Uterus (tissue), 4 donors: ENCODE data around the gene SLC4A7. TPM values are rescaled to one million over a fixed set of nuclear protein-coding genes. Genes with fewer than 3 reads are reported as not detected.
"Not testable (repeated sequence)": the region's sequence is repeated elsewhere in the genome, so short reads cannot be mapped to it uniquely, and the experiment has no call there.

Source experiments
- DNase-seq, 2 donors: peaks; one replicate each; pipeline ENCODE4 v3.0.0-alpha.2; 2019 to 2020
- H3K27ac ChIP-seq, 2 donors: fragments of 200-600 bp; sonication (generic); 1 replicate in 1 of 2; 2 replicates in 1 of 2; pipeline ENCODE4 v1.5.1; 2016 to 2018
- H3K27me3 ChIP-seq, 2 donors: fragments of 200-600 bp; sonication (generic); one replicate each; pipeline ENCODE4 v1.5.1; 2018 to 2019; ENCODE audit warnings: control low read depth in 1 of 2
- H3K36me3 ChIP-seq, 2 donors: fragments of 200-600 bp; sonication (generic); one replicate each; pipeline ENCODE4 v1.5.1; 2019; ENCODE audit warnings: control low read depth in 1 of 2
- H3K4me1 ChIP-seq, 2 donors: fragments of 200-600 bp; sonication (generic); one replicate each; pipeline ENCODE4 v1.5.1; 2018 to 2019; ENCODE audit warnings: control low read depth in 1 of 2
- H3K4me3 ChIP-seq, 2 donors: fragments of 200-600 bp; sonication (generic); 1 replicate in 1 of 2; 2 replicates in 1 of 2; pipeline ENCODE4 v1.5.1; 2018 to 2019; ENCODE audit warnings: mild to moderate bottlenecking in 1 of 2
- H3K9me3 ChIP-seq, 2 donors: fragments of 200-600 bp; sonication (generic); one replicate each; pipeline ENCODE4 v1.5.1; 2019; ENCODE audit warnings: control low read depth in 1 of 2
- POLR2A ChIP-seq, 2 donors: fragments of 450-650 bp; IDR thresholded peaks; one replicate each; pipeline ENCODE4 v1.6.1; 2016; ENCODE audit warnings: antibody characterized with exemption in 2 of 2, mild to moderate bottlenecking in 1 of 2, moderate library complexity in 1 of 2
- intact Hi-C: fragments of 100-400 bp; cut with DNase I; formaldehyde crosslinking; loops from one replicate; pipeline ENCODE4 v1.15.1; 2023; ENCODE audit warnings: low total_unique reads
- total RNA-seq, 4 donors: library from RNA; depleted of rRNA in 3 of 4; stranded (reverse); fragments of >200 nt in 3 of 4; gene quantifications; one replicate each; pipeline versions ENCODE4 v1.1.0 to v1.2.4, GENCODE V29; 2014 to 2023
- TF ChIP-seq, protein P1 (sequence below), 4 experiments: fragments of 200-600 bp in 2 of 4; fragments of 450-650 bp in 2 of 4; sonication (generic) in 2 of 4; IDR thresholded peaks; one replicate each; pipeline ENCODE4 v1.5.1; 2016 to 2019; ENCODE audit warnings: antibody characterized with exemption in 4 of 4, mild to moderate bottlenecking in 2 of 4, moderate library complexity in 1 of 4
- donor health status: DM: yes; HTN: yes; CAD: no.

Gene SLC4A7
- total RNA-seq: 10 to 100 TPM; 20.0 to 83.5 (median 37.2) TPM

- peak; percentile 97 for DNase-seq
- intact Hi-C loops: no loop called here
- Histone ChIP-seq H3K4me3 (peak within 1 kb of the TSS; percentile 57 to 90), H3K27me3 (no peaks in the 10 kb centered on the region), H3K27ac (peak within 1 kb of the TSS; percentile 92 to 99), H3K36me3 (no peaks in the 10 kb centered on the region), H3K4me1 (peaks cover 0 to 4% of the 10 kb centered on the region in 2 donors), H3K9me3 (no peaks in the 10 kb centered on the region)
- peak; percentile 97 to 99 for TF ChIP-seq POLR2A (IDR thresholded peaks at IDR 0.05)
- TF ChIP-seq, protein P1, sequence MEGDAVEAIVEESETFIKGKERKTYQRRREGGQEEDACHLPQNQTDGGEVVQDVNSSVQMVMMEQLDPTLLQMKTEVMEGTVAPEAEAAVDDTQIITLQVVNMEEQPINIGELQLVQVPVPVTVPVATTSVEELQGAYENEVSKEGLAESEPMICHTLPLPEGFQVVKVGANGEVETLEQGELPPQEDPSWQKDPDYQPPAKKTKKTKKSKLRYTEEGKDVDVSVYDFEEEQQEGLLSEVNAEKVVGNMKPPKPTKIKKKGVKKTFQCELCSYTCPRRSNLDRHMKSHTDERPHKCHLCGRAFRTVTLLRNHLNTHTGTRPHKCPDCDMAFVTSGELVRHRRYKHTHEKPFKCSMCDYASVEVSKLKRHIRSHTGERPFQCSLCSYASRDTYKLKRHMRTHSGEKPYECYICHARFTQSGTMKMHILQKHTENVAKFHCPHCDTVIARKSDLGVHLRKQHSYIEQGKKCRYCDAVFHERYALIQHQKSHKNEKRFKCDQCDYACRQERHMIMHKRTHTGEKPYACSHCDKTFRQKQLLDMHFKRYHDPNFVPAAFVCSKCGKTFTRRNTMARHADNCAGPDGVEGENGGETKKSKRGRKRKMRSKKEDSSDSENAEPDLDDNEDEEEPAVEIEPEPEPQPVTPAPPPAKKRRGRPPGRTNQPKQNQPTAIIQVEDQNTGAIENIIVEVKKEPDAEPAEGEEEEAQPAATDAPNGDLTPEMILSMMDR (IDR thresholded peaks at IDR 0.05): no peak
Measured at GRCh38 chr3:27484015-27484844, at the start of gene SLC4A7. Gene SLC4A7, minus strand, starts transcription at chr3:27484384. Its CDS starts 258 bp downstream, at chr3:27484126.

DNA sequence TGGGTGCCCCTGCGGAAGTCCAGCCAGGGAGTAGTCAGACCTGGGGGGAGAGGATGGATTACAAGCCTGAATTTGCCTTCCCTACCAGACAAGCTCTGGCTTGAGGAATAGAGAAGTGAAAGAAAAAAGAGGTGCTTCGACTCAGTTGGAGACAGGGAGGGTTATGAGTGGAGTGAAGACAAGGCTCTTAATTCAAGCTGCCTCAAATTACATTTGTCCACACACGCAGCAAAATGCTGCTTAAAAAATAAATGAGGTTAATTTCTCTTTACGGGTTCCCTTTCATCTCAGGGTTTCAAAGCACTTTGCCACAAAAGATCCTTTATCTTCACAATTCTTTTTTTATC, 49.0 kb upstream of the SLC4A7 start:
- Histone ChIP-seq H3K4me3 (no peak overlapping the region), H3K9me3 (no peaks in the 10 kb centered on the region), H3K27me3 (no peaks in the 10 kb centered on the region), H3K36me3 (no peaks in the 10 kb centered on the region), H3K4me1 (peaks cover 0 to 4% of the 10 kb centered on the region in 2 donors), H3K27ac (peak overlapping the region; percentile 65 to 70)
- DNase-seq: no peak
- TF ChIP-seq, protein P1 (IDR thresholded peaks at IDR 0.05): no peak
- no peak for TF ChIP-seq POLR2A (IDR thresholded peaks at IDR 0.05)
- intact Hi-C loops: no loop called here

- intact Hi-C loops: no loop called here
- H3K27me3 ChIP-seq: no peaks in the 10 kb centered on the region
- peaks cover 0 to 4% of the 10 kb centered on the region in 2 donors for H3K4me1 ChIP-seq
- no peaks in the 10 kb centered on the region for H3K9me3 ChIP-seq
- H3K36me3 ChIP-seq: no peaks in the 10 kb centered on the region
- no peak overlapping the region for H3K4me3 ChIP-seq
- DNase-seq: no peak
- TF ChIP-seq, protein P1 (IDR thresholded peaks at IDR 0.05): no peak
- no peak for TF ChIP-seq POLR2A (IDR thresholded peaks at IDR 0.05)
- peak overlapping the region; percentile 65 to 70 for H3K27ac ChIP-seq
Measured at GRCh38 chr3:27532426-27533260, 48.5 kb upstream of the SLC4A7 start.

GRCh38 chr3:27531193-27531751, 47.1 kb upstream of the SLC4A7 start:
- H3K27me3 ChIP-seq, H3K4me1 ChIP-seq, H3K27ac ChIP-seq, H3K36me3 ChIP-seq, intact Hi-C loops, H3K9me3 ChIP-seq, DNase-seq, H3K4me3 ChIP-seq: not testable (repeated sequence)

- Histone ChIP-seq H3K36me3 (no peaks in the 10 kb centered on the region), H3K9me3 (no peaks in the 10 kb centered on the region), H3K4me3 (no peak overlapping the region), H3K27ac (no peak overlapping the region), H3K27me3 (no peaks in the 10 kb centered on the region), H3K4me1 (no peaks in the 10 kb centered on the region)
- no peak for TF ChIP-seq POLR2A (IDR thresholded peaks at IDR 0.05)
- TF ChIP-seq, protein P1 (IDR thresholded peaks at IDR 0.05): no peak
- no peak for DNase-seq
- intact Hi-C loops: no loop called here
Measured at GRCh38 chr3:27528791-27529190, 44.6 kb upstream of the SLC4A7 start.
